ENCODE results near the gene MTA1. TPM values are rescaled to one million over a fixed set of nuclear protein-coding genes. Genes with fewer than 3 reads are reported as not detected.

MTA1 gene
- total RNA-seq, 2 donors from 2014 or later: 99.0 to 99.7 TPM

- peak in 1 of 3 donors; percentile 17 for DNase-seq
- H3K27ac Mint-ChIP-seq: peak overlapping the region; percentile 95
- peaks cover 46% of the 10 kb centered on the region for H3K4me1 Mint-ChIP-seq
- no peak for ATAC-seq
- peaks cover 2% of the 10 kb centered on the region for H3K36me3 Mint-ChIP-seq (ENCODE audit: low read depth)
- H3K9me3 ChIP-seq (ENCODE audit: control insufficient read depth, low read length, poor library complexity, severe bottlenecking): no peaks in the 10 kb centered on the region
- no peaks in the 10 kb centered on the region for H3K27me3 Mint-ChIP-seq
- H3K4me3 Mint-ChIP-seq: peak overlapping the region; percentile 96
Measured at GRCh38 chr14:105488781-105489541, 69.3 kb downstream of the MTA1 start.

GRCh38 chr14:105489542-105490266, 70.1 kb downstream of the MTA1 start:
- Mint-ChIP-seq H3K27ac (peak overlapping the region; percentile 95), H3K4me3 (peak overlapping the region; percentile 96), H3K27me3 (no peaks in the 10 kb centered on the region), H3K4me1 (peaks cover 40% of the 10 kb centered on the region), H3K36me3 (ENCODE audit: low read depth) (peaks cover 2% of the 10 kb centered on the region)
- H3K9me3 ChIP-seq (ENCODE audit: control insufficient read depth, low read length, poor library complexity, severe bottlenecking): no peaks in the 10 kb centered on the region
- DNase-seq: peak; percentile 78 to 87 (median 82)
- peak; percentile 12 for ATAC-seq

GRCh38 chr14:105490267-105490571, 70.6 kb downstream of the MTA1 start:
- peak overlapping the region; percentile 95 for H3K27ac Mint-ChIP-seq
- H3K4me1 Mint-ChIP-seq: peaks cover 37% of the 10 kb centered on the region
- no peaks in the 10 kb centered on the region for H3K9me3 ChIP-seq (ENCODE audit: control insufficient read depth, low read length, poor library complexity, severe bottlenecking)
- peak overlapping the region; percentile 96 for H3K4me3 Mint-ChIP-seq
- ATAC-seq (no peak), DNase-seq (no peak)
- H3K27me3 Mint-ChIP-seq: no peaks in the 10 kb centered on the region
- H3K36me3 Mint-ChIP-seq (ENCODE audit: low read depth): peaks cover 2% of the 10 kb centered on the region

- peak; percentile 96 to 98 (median 97) for DNase-seq
- Mint-ChIP-seq H3K27me3 (no peaks in the 10 kb centered on the region), H3K36me3 (ENCODE audit: low read depth) (peaks cover 2% of the 10 kb centered on the region)
Measured at GRCh38 chr14:105490572-105491365, 71.1 kb downstream of the MTA1 start, which contains the start of gene TEDC1. TSS of gene TEDC1 (plus strand) at chr14:105491246. CDS start at chr14:105491376, 130 bp downstream.

GRCh38 chr14:105491366-105491973, 71.8 kb downstream of the MTA1 start:
- Mint-ChIP-seq H3K27me3 (no peaks in the 10 kb centered on the region), H3K4me1 (peaks cover 29% of the 10 kb centered on the region), H3K36me3 (ENCODE audit: low read depth) (peaks cover 2% of the 10 kb centered on the region), H3K4me3 (peak overlapping the region; percentile 96), H3K27ac (peak overlapping the region; percentile 95)
- DNase-seq: peak; percentile 85 to 90 (median 87)
- ATAC-seq: peak; percentile 35
- no peaks in the 10 kb centered on the region for H3K9me3 ChIP-seq (ENCODE audit: control insufficient read depth, low read length, poor library complexity, severe bottlenecking)

More at GRCh38 chr14:105490572-105491365, 71.1 kb downstream of the MTA1 start, which contains the start of gene TEDC1:
- H3K4me1 Mint-ChIP-seq: peaks cover 33% of the 10 kb centered on the region
- no peaks in the 10 kb centered on the region for H3K9me3 ChIP-seq (ENCODE audit: control insufficient read depth, low read length, poor library complexity, severe bottlenecking)
- peak; percentile 69 for ATAC-seq
- peak within 1 kb of the TSS; percentile 95 for H3K27ac Mint-ChIP-seq
- peak within 1 kb of the TSS; percentile 96 for H3K4me3 Mint-ChIP-seq

- no peaks in the 10 kb centered on the region for H3K9me3 ChIP-seq (ENCODE audit: control insufficient read depth, low read length, poor library complexity, severe bottlenecking)
- peaks cover 26% of the 10 kb centered on the region for H3K4me1 Mint-ChIP-seq
- H3K4me3 Mint-ChIP-seq: peak overlapping the region; percentile 96
- H3K27ac Mint-ChIP-seq: peak overlapping the region; percentile 95
- H3K27me3 Mint-ChIP-seq: no peaks in the 10 kb centered on the region
- peak in 2 of 3 donors; percentile 13 to 17 for DNase-seq
- H3K36me3 Mint-ChIP-seq (ENCODE audit: low read depth): peaks cover 2% of the 10 kb centered on the region
- no peak for ATAC-seq
Measured at GRCh38 chr14:105492031-105492970, 72.7 kb downstream of the MTA1 start.

- Mint-ChIP-seq H3K27me3 (no peaks in the 10 kb centered on the region), H3K36me3 (ENCODE audit: low read depth) (peaks cover 2% of the 10 kb centered on the region), H3K4me3 (peak overlapping the region; percentile 68), H3K4me1 (peaks cover 21% of the 10 kb centered on the region), H3K27ac (peak overlapping the region; percentile 39)
- no peak for DNase-seq
- no peaks in the 10 kb centered on the region for H3K9me3 ChIP-seq (ENCODE audit: control insufficient read depth, low read length, poor library complexity, severe bottlenecking)
- no peak for ATAC-seq
Measured at GRCh38 chr14:105492971-105493871, 73.6 kb downstream of the MTA1 start.

- ATAC-seq: no peak
- peak overlapping the region; percentile 68 for H3K4me3 Mint-ChIP-seq
- H3K27ac Mint-ChIP-seq: peak overlapping the region; percentile 84
- no peaks in the 10 kb centered on the region for H3K9me3 ChIP-seq (ENCODE audit: control insufficient read depth, low read length, poor library complexity, severe bottlenecking)
- H3K36me3 Mint-ChIP-seq (ENCODE audit: low read depth): peaks cover 2% of the 10 kb centered on the region
- peak in 1 of 3 donors; percentile 7 for DNase-seq
- peaks cover 16% of the 10 kb centered on the region for H3K4me1 Mint-ChIP-seq
- H3K27me3 Mint-ChIP-seq: no peaks in the 10 kb centered on the region
Measured at GRCh38 chr14:105493921-105494605, 74.4 kb downstream of the MTA1 start.

GRCh38 chr14:105494606-105494929, 74.9 kb downstream of the MTA1 start:
- Mint-ChIP-seq H3K36me3 (ENCODE audit: low read depth) (peaks cover 1% of the 10 kb centered on the region), H3K4me1 (peaks cover 11% of the 10 kb centered on the region), H3K27ac (peak overlapping the region; percentile 84), H3K4me3 (peak overlapping the region; percentile 6), H3K27me3 (no peaks in the 10 kb centered on the region)
- ATAC-seq (no peak), DNase-seq (peak in 2 of 3 donors; percentile 3 to 9)
- no peaks in the 10 kb centered on the region for H3K9me3 ChIP-seq (ENCODE audit: control insufficient read depth, low read length, poor library complexity, severe bottlenecking)

- Mint-ChIP-seq H3K27me3 (no peaks in the 10 kb centered on the region), H3K4me3 (no peak overlapping the region), H3K4me1 (peaks cover 7% of the 10 kb centered on the region), H3K36me3 (ENCODE audit: low read depth) (no peaks in the 10 kb centered on the region), H3K27ac (peak overlapping the region; percentile 84)
- no peak for ATAC-seq
- DNase-seq: peak; percentile 8 to 11 (median 10)
- H3K9me3 ChIP-seq (ENCODE audit: control insufficient read depth, low read length, poor library complexity, severe bottlenecking): no peaks in the 10 kb centered on the region
Measured at GRCh38 chr14:105495101-105495989, 75.7 kb downstream of the MTA1 start.

Data from T-helper 17 cell (primary cell).